Lung (tissue), 12 donors: Measurements from ENCODE around the gene ECHDC1. TPM values are rescaled to one million over a fixed set of nuclear protein-coding genes. Genes with fewer than 3 reads are reported as not detected.

Experiments used
- ATAC-seq: fragments of 200-7000 bp; cut with Tn5 transposase; one replicate; pipeline ENCODE4 v1.9.1; 2020; ENCODE audit warnings: moderate number of reproducible peaks; ENCODE audit not compliant: insufficient read depth, low FRiP score
- DNase-seq, 3 donors: peaks; one replicate each; pipeline ENCODE4 v3.0.0-alpha.2; 2013 to 2017
- H3K27ac ChIP-seq, 2 donors: one replicate each; pipeline ENCODE4 v1.5.1; 2013; ENCODE audit warnings: mild to moderate bottlenecking in 2 of 2, moderate library complexity in 2 of 2, control low read depth in 1 of 2, inconsistent platforms in 1 of 2, low read depth in 1 of 2, low read length in 1 of 2
- H3K27me3 ChIP-seq, 3 donors: one replicate each; pipeline ENCODE4 v1.5.1; 2013; ENCODE audit warnings: low read length in 2 of 3; ENCODE audit not compliant: control insufficient read depth in 3 of 3, insufficient read depth in 3 of 3
- H3K36me3 ChIP-seq, 4 donors: one replicate each; pipeline ENCODE4 v1.5.1; 2013; ENCODE audit warnings: low read length in 4 of 4, mild to moderate bottlenecking in 1 of 4, moderate library complexity in 1 of 4; ENCODE audit not compliant: control insufficient read depth in 4 of 4, insufficient read depth in 4 of 4
- H3K4me1 ChIP-seq, 5 donors: one replicate each; pipeline ENCODE4 v1.5.1; 2013; ENCODE audit warnings: low read length in 5 of 5, mild to moderate bottlenecking in 2 of 5, moderate library complexity in 1 of 5; ENCODE audit not compliant: control insufficient read depth in 5 of 5, insufficient read depth in 5 of 5
- H3K4me3 ChIP-seq: one replicate; pipeline ENCODE4 v1.5.1; 2013; ENCODE audit warnings: mild to moderate bottlenecking, control low read depth, moderate library complexity
- H3K9ac ChIP-seq, 2 donors: one replicate each; pipeline ENCODE4 v1.5.1; 2013; ENCODE audit warnings: low read length in 2 of 2, control low read depth in 1 of 2; ENCODE audit not compliant: insufficient read depth in 1 of 2
- H3K9me3 ChIP-seq, 4 donors: one replicate each; pipeline ENCODE4 v1.5.1; 2013; ENCODE audit warnings: low read length in 3 of 4, mild to moderate bottlenecking in 1 of 4, moderate library complexity in 1 of 4; ENCODE audit not compliant: control insufficient read depth in 4 of 4, insufficient read depth in 3 of 4
- CTCF ChIP-seq: IDR thresholded peaks from 2 replicates; pipeline ENCODE4 v1.5.1; 2012; ENCODE audit warnings: mild to moderate bottlenecking; ENCODE audit errors: control extremely low read depth, extremely low read depth
- WGBS, 2 donors: extraction: QIAGEN DNeasy Blood & Tissue Kit; methylation state at CpG; one replicate each; pipeline ENCODE4 v1.1.7; 2013; 5-methylcytosine and 5-hydroxymethylcytosine counted together
- polyA plus RNA-seq, 2 donors: library from polyadenylated mRNA; stranded (reverse); fragments of 200-250 nt; gene quantifications; one replicate each; pipeline ENCODE4 v1.2.1, GENCODE V29; 2013
- total RNA-seq, 2 donors: library from RNA; depleted of rRNA in 1 of 2; stranded (reverse); fragments of >200 nt in 1 of 2; gene quantifications; one replicate each; pipeline ENCODE4 v1.2.1, GENCODE V29; 2014 to 2021
- donor health status: control.
- donor health status: control.
- donor health status: Bipolar disorder and iron deficiency.
- donor health status: healthy.
- donor health status: DM: yes; HTN: yes; CAD: no.

ECHDC1 gene
- total and polyA plus RNA-seq, 4 donors, result 56.5 to 119 (median 81.4) TPM

GRCh38 chr6:127272576-127272975 lies 70.8 kb downstream of the ECHDC1 start:
- Histone ChIP-seq H3K9ac (no peak overlapping the region), H3K27ac (no peak overlapping the region), H3K9me3 (no peaks in the 10 kb centered on the region), H3K27me3 (no peaks in the 10 kb centered on the region), H3K4me3 (no peak overlapping the region), H3K4me1 (peaks cover 3 to 30% (median 11%) of the 10 kb centered on the region in 5 donors), H3K36me3 (no peaks in the 10 kb centered on the region)
- DNase-seq, result no peak
- ATAC-seq, result no peak
- 70 to 89% methylated on average over 3 of the region's 3 CpGs for WGBS, 2 donors
- no peak for TF ChIP-seq CTCF

- no peak for ATAC-seq
Observed at GRCh38 chr6:127267646-127268625, 75.5 kb downstream of the ECHDC1 start.

GRCh38 chr6:127266892-127267645 lies 76.3 kb downstream of the ECHDC1 start:
- 1% methylated on average over 60 to 64 of the region's 64 CpGs for WGBS, 2 donors
- Histone ChIP-seq H3K36me3 (peaks cover 0 to 5% (median 0%) of the 10 kb centered on the region in 4 donors), H3K4me1 (peaks cover 0 to 55% (median 6%) of the 10 kb centered on the region in 5 donors), H3K27ac (peak overlapping the region; percentile 98 to 99), H3K27me3 (no peaks in the 10 kb centered on the region), H3K9me3 (no peaks in the 10 kb centered on the region), H3K4me3 (peak overlapping the region; percentile 87), H3K9ac (peak overlapping the region; percentile 97 to 99)
- DNase-seq (peak; percentile 74 to 80 (median 76)), ATAC-seq (peak; percentile 81)
- no peak for TF ChIP-seq CTCF

More at GRCh38 chr6:127267646-127268625, 75.5 kb downstream of the ECHDC1 start:
- peak overlapping the region; percentile 97 to 99 for H3K9ac ChIP-seq
- no peaks in the 10 kb centered on the region for H3K27me3 ChIP-seq
- DNase-seq, result peak in 2 of 3 donors; percentile 67 to 75
- H3K27ac ChIP-seq, result peak overlapping the region; percentile 98 to 99
- peaks cover 0 to 52% (median 11%) of the 10 kb centered on the region in 5 donors for H3K4me1 ChIP-seq
- TF ChIP-seq CTCF, result no peak
- WGBS, 2 donors, result 2 to 4% methylated on average over 16 of the region's 16 CpGs
- no peaks in the 10 kb centered on the region for H3K9me3 ChIP-seq
- peak overlapping the region; percentile 87 for H3K4me3 ChIP-seq
- H3K36me3 ChIP-seq, result peaks cover 0 to 5% (median 0%) of the 10 kb centered on the region in 4 donors
